ENCODE results near the gene OAS1.
"Not testable (repeated sequence)": the region's sequence is repeated elsewhere in the genome, so short reads cannot be mapped to it uniquely, and the experiment has no call there.

OAS1 gene

GRCh38 chr12:112901271-112901670 is 5.5 kb upstream of the OAS1 start:
- no peak for DNase-seq

GRCh38 chr12:112904571-112904970 is 2.2 kb upstream of the OAS1 start:
- DNase-seq: no peak

- no peak for DNase-seq
Measured at GRCh38 chr12:112905451-112906089, 1.2 kb upstream of the OAS1 start.

GRCh38 chr12:112907415-112908157 is 824 bp downstream of the OAS1 start:
- no peak for DNase-seq

GRCh38 chr12:112908548-112908947 is 1.8 kb downstream of the OAS1 start:
- no peak for DNase-seq

GRCh38 chr12:112909693-112910092 is 2.9 kb downstream of the OAS1 start:
- DNase-seq: no peak

GRCh38 chr12:112913038-112913688 is 6.4 kb downstream of the OAS1 start:
- no peak for DNase-seq

GRCh38 chr12:112913888-112914287 is 7.1 kb downstream of the OAS1 start:
- not testable (repeated sequence) for DNase-seq

GRCh38 chr12:112916270-112916669 is 9.5 kb downstream of the OAS1 start:
- no peak for DNase-seq

GRCh38 chr12:112919121-112919520 is 12.4 kb downstream of the OAS1 start:
- no peak for DNase-seq

GRCh38 chr12:112924986-112925385 is 18.2 kb downstream of the OAS1 start:
- no peak for DNase-seq

GRCh38 chr12:112926416-112927033 is 19.8 kb downstream of the OAS1 start:
- DNase-seq: not testable (repeated sequence)

GRCh38 chr12:112927475-112927874 is 20.7 kb downstream of the OAS1 start:
- no peak for DNase-seq

- DNase-seq: no peak
Measured at GRCh38 chr12:112927925-112928324, 21.2 kb downstream of the OAS1 start.

- DNase-seq: no peak
Measured at GRCh38 chr12:112928978-112929377, 22.2 kb downstream of the OAS1 start.

- DNase-seq: no peak
Measured at GRCh38 chr12:112929715-112930114, 23.0 kb downstream of the OAS1 start.

- no peak for DNase-seq
Measured at GRCh38 chr12:112930350-112930749, 23.6 kb downstream of the OAS1 start.

GRCh38 chr12:112932485-112933128 is 25.8 kb downstream of the OAS1 start:
- no peak for DNase-seq

- no peak for DNase-seq
Measured at GRCh38 chr12:112933129-112933505, 26.4 kb downstream of the OAS1 start.

GRCh38 chr12:112936264-112936663 is 29.5 kb downstream of the OAS1 start:
- no peak for DNase-seq

- DNase-seq: no peak
Measured at GRCh38 chr12:112936927-112937326, 30.2 kb downstream of the OAS1 start.

GRCh38 chr12:112937741-112938719 is 31.3 kb downstream of the OAS1 start, which contains the start of gene OAS3:
Gene OAS3 (plus strand): TSS chr12:112938474. CDS start chr12:112938531, 57 bp downstream.
- peak; percentile 45 for DNase-seq
